ENCODE results near the gene TAF9.

DNA sequence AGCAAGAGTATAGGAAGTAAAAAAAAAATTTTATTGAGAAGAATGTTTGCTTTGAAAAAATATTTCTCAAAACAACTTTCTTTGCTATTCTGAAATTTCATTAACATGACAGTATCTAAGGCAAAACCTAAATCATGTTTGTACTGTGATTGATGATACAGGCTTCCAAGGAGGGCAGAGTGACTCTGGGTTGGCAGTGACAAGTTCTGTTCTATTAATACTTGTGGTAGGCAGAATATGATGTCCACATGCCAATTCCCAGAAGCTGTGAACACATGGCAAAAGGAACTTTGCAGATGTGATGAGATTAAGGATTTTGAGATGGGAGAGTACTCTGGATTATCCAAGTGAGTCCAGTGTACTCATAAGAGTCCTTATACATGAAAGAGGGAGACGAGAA is 53.3 kb downstream of the TAF9 start:
- TF ChIP-seq YY1 (tag by site-specific recombination; IDR thresholded peaks at IDR 0.05) (no peak), ZNF776 (tag by site-specific recombination; IDR thresholded peaks at IDR 0.05; ENCODE audit: borderline replicate concordance) (no peak), KLF16 (tag by site-specific recombination; IDR thresholded peaks at IDR 0.05) (no peak), CTCF (tag by site-specific recombination; IDR thresholded peaks at IDR 0.05) (no peak), ZNF140 (tag by site-specific recombination; IDR thresholded peaks at IDR 0.05) (no peak), SALL2 (tag by site-specific recombination; IDR thresholded peaks at IDR 0.05; ENCODE audit: borderline replicate concordance) (no peak), ZNF133 (tag by site-specific recombination; IDR thresholded peaks at IDR 0.05) (no peak)

Measured in HEK293 (cell line).